ENCODE measurements around the gene FAM83C. TPM values are rescaled to one million over a fixed set of nuclear protein-coding genes. Genes with fewer than 3 reads are reported as not detected.

The FAM83C gene
- total and polyA plus RNA-seq, 9 of the 15 experiments (the other 6 are each of a cell fraction or from before 2014, with no cell fraction given), result not detected

DNA sequence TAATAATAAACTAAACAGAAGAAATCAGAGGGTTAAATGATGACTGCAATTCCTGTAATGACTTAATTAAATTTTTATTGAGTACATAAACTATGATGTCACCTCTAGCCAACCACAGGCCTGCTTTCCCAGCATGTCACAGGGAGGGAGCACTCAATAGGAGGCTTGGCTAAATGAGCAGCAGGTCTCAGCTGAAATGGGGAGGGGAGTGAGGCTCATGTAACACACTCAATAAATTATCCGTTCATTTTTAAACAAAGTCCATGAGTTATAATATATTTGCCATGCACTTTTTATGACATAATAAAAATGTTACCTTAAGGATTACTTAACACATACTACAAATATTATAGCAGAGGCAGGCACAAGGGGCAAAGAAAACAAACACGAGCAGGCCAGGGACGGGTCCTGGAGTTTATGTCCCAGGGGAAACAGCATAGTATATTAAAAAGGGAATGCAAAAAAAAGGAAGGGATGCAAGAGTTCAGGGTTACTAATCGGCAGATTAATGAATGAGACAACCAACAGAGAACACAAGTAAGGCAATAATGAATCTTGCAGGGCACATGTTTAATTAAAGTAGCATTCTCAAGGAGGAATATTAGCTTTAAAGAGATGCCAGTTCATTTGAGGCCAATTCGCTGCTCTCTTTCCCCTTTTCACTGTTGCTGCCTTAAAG, 27.1 kb upstream of the FAM83C start:
- Histone ChIP-seq H3K4me1 (replicated peaks in 1 of 2; ENCODE audit: control insufficient read depth in 2 of 2, insufficient read depth in 2 of 2, low read length in 2 of 2) (peaks cover 4 to 6% of the 10 kb centered on the region in 2 experiments; a peak in 4 of 5 replicates), H3K9me1 (ENCODE audit: control insufficient read depth, insufficient read depth, low read length) (no peaks in the 10 kb centered on the region), H3K9ac (ENCODE audit: insufficient read depth in 1 of 2, low read depth in 2 of 2, low read length in 2 of 2) (no peak overlapping the region), H3K4me3 (no peak overlapping the region), H3K4me2 (ENCODE audit: insufficient read depth, low read length) (no peak overlapping the region), H3K27ac (ENCODE audit: extremely low read depth, low read depth, low read length) (no peak overlapping the region), H4K20me1 (replicated peaks; ENCODE audit: control insufficient read depth, insufficient read depth, low read length) (no peaks in the 10 kb centered on the region), H3K79me2 (ENCODE audit: control insufficient read depth, insufficient read depth, low read length) (no peaks in the 10 kb centered on the region), H3K9me3 (replicated peaks; ENCODE audit: control insufficient read depth, insufficient read depth, low read depth, low read length) (no peaks in the 10 kb centered on the region), H3K36me3 (ENCODE audit: control insufficient read depth, insufficient read depth, low read length) (peaks cover 4% of the 10 kb centered on the region), H3K27me3 (ENCODE audit: control insufficient read depth in 2 of 2, insufficient read depth in 2 of 2, low read length in 2 of 2) (no peaks in the 10 kb centered on the region), H2AFZ (ENCODE audit: low read depth, low read length) (no peak overlapping the region)
- peak in 2 of 4 experiments; percentile 45 to 48 for DNase-seq (ENCODE audit: extremely low read depth in 1 of 4, low spot score in 3 of 4)
- CTCF ChIA-PET (ENCODE audit: low intra/inter-chr PET ratio), result no interaction called here
- BruUV-seq (replicated peaks), result no TSS peak
- WGBS (ENCODE audit: insufficient coverage, low coverage, missing lambda C conversion rate), result 82% methylated on average over 5 of the region's 5 CpGs
- POLR2A ChIA-PET, result no interaction called here
- intact Hi-C loops (cut with micrococcal nuclease) (no loop called here), in situ Hi-C loops (cut with MboI) (loop anchor here (25.0 kb wide), 1 partner anchor 118 kb away; the partner anchor contains the start of gene GDF5)
- ATAC-seq, result no peak
- no peak for FAIRE-seq
- TF ChIP-seq BHLHE40 (IDR thresholded peaks at IDR 0.05; ENCODE audit: low read length), result no peak
- TF ChIP-seq ZNF695 (CRISPR knock-in tag; IDR thresholded peaks at IDR 0.05), result no peak
- no peak for TF ChIP-seq ZNF197 (CRISPR knock-in tag; IDR thresholded peaks at IDR 0.05; ENCODE audit: low read depth)
- TF ChIP-seq, protein P1, sequence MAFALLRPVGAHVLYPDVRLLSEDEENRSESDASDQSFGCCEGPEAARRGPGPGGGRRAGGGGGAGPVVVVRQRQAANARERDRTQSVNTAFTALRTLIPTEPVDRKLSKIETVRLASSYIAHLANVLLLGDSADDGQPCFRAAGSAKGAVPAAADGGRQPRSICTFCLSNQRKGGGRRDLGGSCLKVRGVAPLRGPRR (CRISPR knock-in tag; IDR thresholded peaks at IDR 0.05), result no peak
